NK-92 (cell line): ENCODE data around the gene ELFN2.

Source experiments
- DNase-seq: peaks from one replicate; lab custom pipeline; 2025; ENCODE audit not compliant: unreplicated experiment; lab: John Stamatoyannopoulos, UW

The ELFN2 gene

GRCh38 chr22:37324340-37325038, 102.8 kb downstream of the ELFN2 start:
- DNase-seq: no peak

GRCh38 chr22:37320726-37321677, 106.3 kb downstream of the ELFN2 start:
- DNase-seq: no peak

DNA sequence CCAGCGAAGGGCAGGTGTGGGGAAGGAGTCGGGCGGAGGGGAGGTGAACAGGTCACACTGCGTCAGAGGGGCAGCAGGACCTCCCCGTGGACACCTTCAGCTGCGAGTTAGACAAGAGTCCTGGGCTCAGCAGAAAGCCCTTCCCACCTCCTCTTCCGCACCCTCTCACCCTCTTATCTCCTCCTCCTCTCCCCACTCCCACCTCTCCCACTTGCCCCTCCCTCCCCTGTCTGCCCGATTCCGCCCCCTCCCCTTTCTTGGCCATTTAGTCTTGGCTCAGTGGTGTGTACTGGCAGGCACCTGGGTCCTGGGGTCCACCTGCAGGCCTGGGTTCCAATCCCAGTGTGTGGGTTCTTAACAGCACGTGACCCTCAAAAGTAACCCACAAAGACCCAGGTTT, 107.8 kb downstream of the ELFN2 start:
- no peak for DNase-seq

DNA sequence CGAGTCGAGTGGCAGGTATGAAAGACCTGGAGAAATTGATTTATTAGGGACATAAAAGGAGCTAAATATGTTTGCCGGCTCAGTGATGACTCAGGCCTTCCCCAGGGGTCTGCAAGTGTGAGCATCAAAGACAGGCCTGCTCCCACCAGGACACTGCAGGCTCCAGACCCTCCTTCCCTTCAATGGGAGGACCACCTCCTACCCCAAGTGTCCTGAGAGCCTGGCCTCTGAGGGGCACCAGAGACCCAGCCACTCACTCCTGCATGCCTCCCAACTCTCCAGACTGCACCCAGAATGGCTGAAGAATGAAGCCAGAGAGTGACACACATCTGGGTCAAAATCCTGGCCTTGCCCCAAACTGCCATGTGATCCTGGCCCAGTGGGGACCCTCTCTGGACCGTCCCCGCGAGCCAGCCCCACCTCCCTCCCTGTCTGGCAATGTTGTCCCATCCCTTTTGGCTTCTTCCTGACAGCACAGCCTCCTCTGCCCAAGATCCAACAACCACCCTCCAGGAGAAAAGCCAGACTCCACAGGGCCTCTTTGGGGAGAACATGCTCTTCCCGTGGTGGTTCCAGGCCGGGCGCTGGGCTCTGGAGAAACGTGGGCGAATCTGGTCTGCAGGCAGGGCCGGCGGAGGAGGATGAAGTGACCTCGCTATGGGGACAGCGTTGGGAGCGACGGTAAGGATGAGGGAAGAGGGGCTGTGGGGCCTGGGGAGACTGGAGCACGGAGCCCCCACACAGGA, 108.7 kb downstream of the ELFN2 start:
- DNase-seq: no peak
